Right lobe of liver (tissue), 6 donors: ENCODE data around the gene ATF7. TPM values are rescaled to one million over a fixed set of nuclear protein-coding genes. Genes with fewer than 3 reads are reported as not detected.

Source experiments
- ATAC-seq, 4 donors: fragments of 200-7000 bp; cut with Tn5 transposase; one replicate each; pipeline ENCODE4 v1.9.1; 2020; ENCODE audit warnings: mild to moderate bottlenecking in 4 of 4, moderate library complexity in 4 of 4
- DNase-seq, 3 donors: peaks; one replicate each; pipeline ENCODE4 v3.0.0-alpha.2; 2020
- H3K27ac ChIP-seq, 3 donors: fragments of 200-600 bp; one replicate each; pipeline ENCODE4 v1.8.0; 2022
- H3K27me3 ChIP-seq, 2 donors: fragments of 200-600 bp; one replicate each; pipeline ENCODE4 v1.8.0; 2022
- H3K36me3 ChIP-seq, 4 donors: fragments of 200-600 bp; sonication (generic) in 1 of 4; one replicate each; pipeline versions ENCODE4 v1.5.1 to v1.8.0; 2017 to 2022; ENCODE audit warnings: control low read depth in 1 of 4
- H3K4me1 ChIP-seq, 4 donors: fragments of 200-600 bp; sonication (generic) in 1 of 4; one replicate each; pipeline versions ENCODE4 v1.5.1 to v1.8.0; 2017 to 2022; ENCODE audit warnings: control low read depth in 1 of 4
- H3K4me3 ChIP-seq, 3 donors: fragments of 200-600 bp; one replicate each; pipeline ENCODE4 v1.8.0; 2022
- H3K9me3 ChIP-seq, 4 donors: fragments of 200-600 bp; sonication (generic) in 1 of 4; one replicate each; pipeline versions ENCODE4 v1.5.1 to v1.8.0; 2017 to 2022; ENCODE audit warnings: control low read depth in 1 of 4
- CTCF ChIP-seq, 4 donors: fragments of 200-600 bp in 3 of 4; fragments of 450-650 bp in 1 of 4; IDR thresholded peaks; one replicate each; pipeline versions ENCODE4 v1.5.1 to v1.8.0; 2016 to 2022; ENCODE audit warnings: antibody characterized with exemption in 4 of 4, mild to moderate bottlenecking in 2 of 4
- POLR2A ChIP-seq: fragments of 450-650 bp; IDR thresholded peaks from one replicate; pipeline ENCODE4 v1.6.1; 2017; ENCODE audit warnings: antibody characterized with exemption, mild to moderate bottlenecking
- WGBS: methylation state at CpG from one replicate; pipeline ENCODE4 v1.1.6; 2018; ENCODE audit warnings: low coverage, low lambda C conversion rate; ENCODE audit not compliant: insufficient coverage; ENCODE audit errors: missing lambda C conversion rate; 5-methylcytosine and 5-hydroxymethylcytosine counted together
- intact Hi-C, 2 donors: fragments of 100-400 bp; cut with DNase I; formaldehyde crosslinking; loops; one replicate each; pipeline versions ENCODE4 v1.11.2 to v1.14.1; 2022
- total RNA-seq, 6 experiments: library from RNA; depleted of rRNA in 2 of 6; stranded (reverse); fragments of >200 nt in 2 of 6; fragmentation: NEBNext Ultra II Directional in 3 of 6; extraction: Animal tissue kit (Norgen Biotek cat#: 25700) in 3 of 6; gene quantifications; one replicate each; pipeline versions ENCODE4 v1.1.0 to v1.2.4, GENCODE V29; 2016 to 2023
- donor health status: DM: no; HTN: yes; CAD: no.
- donor health status: DM: no; HTN: no; CAD: no.
- donor health status: DM: no; HTN: no; CAD: no.
- donor health status: DM: no; HTN: yes; CAD: no.
- donor health status: DM: no; HTN: yes; CAD: no.

ATF7 gene
- total RNA-seq, 6 experiments from 2014 or later = 7.9 to 18.7 (median 12.3) TPM

GRCh38 chr12:53533471-53533870, 92.7 kb downstream of the ATF7 start:
- intact Hi-C loops = no loop called here
- no peak overlapping the region for H3K4me3 ChIP-seq
- no peaks in the 10 kb centered on the region for H3K27me3 ChIP-seq
- 79% methylated on average over 2 of the region's 2 CpGs for WGBS
- peaks cover 0 to 14% (median 3%) of the 10 kb centered on the region in 4 donors for H3K4me1 ChIP-seq
- H3K27ac ChIP-seq = no peak overlapping the region
- DNase-seq (no peak), ATAC-seq (peak in 1 of 4 donors; percentile 14)
- peaks cover 7 to 86% (median 46%) of the 10 kb centered on the region in 4 donors for H3K36me3 ChIP-seq
- no peak for TF ChIP-seq POLR2A
- no peak for TF ChIP-seq CTCF (IDR thresholded peaks at IDR 0.05)
- H3K9me3 ChIP-seq = no peaks in the 10 kb centered on the region

GRCh38 chr12:53532524-53533445, 93.4 kb downstream of the ATF7 start:
- DNase-seq = no peak
- 85% methylated on average over 7 of the region's 7 CpGs for WGBS
- H3K36me3 ChIP-seq = peaks cover 7 to 87% (median 46%) of the 10 kb centered on the region in 4 donors
- H3K9me3 ChIP-seq = no peaks in the 10 kb centered on the region
- no peak for TF ChIP-seq POLR2A
- no peak for TF ChIP-seq CTCF (IDR thresholded peaks at IDR 0.05)
- no peak overlapping the region for H3K4me3 ChIP-seq
- peak; percentile 26 to 62 (median 39) for ATAC-seq
- intact Hi-C loops = no loop called here
- peaks cover 0 to 7% (median 3%) of the 10 kb centered on the region in 4 donors for H3K4me1 ChIP-seq
- no peaks in the 10 kb centered on the region for H3K27me3 ChIP-seq
- no peak overlapping the region for H3K27ac ChIP-seq

- no peak overlapping the region for H3K27ac ChIP-seq
- 100% methylated on average over 1 of the region's 3 CpGs for WGBS
- no peaks in the 10 kb centered on the region for H3K27me3 ChIP-seq
- peaks cover 7 to 84% (median 40%) of the 10 kb centered on the region in 4 donors for H3K36me3 ChIP-seq
- intact Hi-C loops = no loop called here
- DNase-seq (no peak), ATAC-seq (no peak)
- TF ChIP-seq POLR2A (no peak), CTCF (IDR thresholded peaks at IDR 0.05) (no peak)
- H3K4me1 ChIP-seq = peaks cover 0 to 3% (median 0%) of the 10 kb centered on the region in 4 donors
- H3K4me3 ChIP-seq = no peak overlapping the region
- no peaks in the 10 kb centered on the region for H3K9me3 ChIP-seq
These were observed 94.2 kb downstream of the ATF7 start for GRCh38 chr12:53532021-53532420.

- H3K4me3 ChIP-seq = no peak overlapping the region
- ATAC-seq = no peak
- H3K36me3 ChIP-seq = peaks cover 7 to 82% (median 33%) of the 10 kb centered on the region in 4 donors
These were observed 95.3 kb downstream of the ATF7 start for GRCh38 chr12:53530920-53531319.

More at GRCh38 chr12:53530920-53531319, 95.3 kb downstream of the ATF7 start:
- 92% methylated on average over 3 of the region's 4 CpGs for WGBS
- intact Hi-C loops = no loop called here
- Histone ChIP-seq H3K9me3 (no peaks in the 10 kb centered on the region), H3K27me3 (no peaks in the 10 kb centered on the region), H3K4me1 (peaks cover 0 to 3% (median 0%) of the 10 kb centered on the region in 4 donors), H3K27ac (no peak overlapping the region)
- TF ChIP-seq POLR2A (no peak), CTCF (IDR thresholded peaks at IDR 0.05) (no peak)
- DNase-seq = no peak
